HG03097 (cell line): Measurements from ENCODE around the gene PRR7.

Experiments used
- ATAC-seq: cut with Tn5 transposase; IDR thresholded peaks from one replicate; pipeline ENCODE4 v1.9.1; 2021; ENCODE audit not compliant: unreplicated experiment, low FRiP score

PRR7 gene

GRCh38 chr5:177495243-177496060 lies 48.8 kb downstream of the PRR7 start:
- ATAC-seq: no peak

GRCh38 chr5:177496070-177496726 lies 49.6 kb downstream of the PRR7 start:
- no peak for ATAC-seq

- no peak for ATAC-seq
Observed at GRCh38 chr5:177496727-177497291, 50.2 kb downstream of the PRR7 start.

GRCh38 chr5:177497292-177498012 lies 50.8 kb downstream of the PRR7 start, which contains the start of gene PDLIM7:
Gene PDLIM7 (minus strand): TSS chr5:177497604. CDS start chr5:177496512, 1,092 bp downstream.
- ATAC-seq: peak; percentile 64

- no peak for ATAC-seq
Observed at GRCh38 chr5:177498013-177498787, 51.6 kb downstream of the PRR7 start.

- no peak for ATAC-seq
Observed at GRCh38 chr5:177499842-177500241, 53.2 kb downstream of the PRR7 start.

- no peak for ATAC-seq
Observed at GRCh38 chr5:177500685-177501522, 54.3 kb downstream of the PRR7 start.

GRCh38 chr5:177501874-177502678 lies 55.5 kb downstream of the PRR7 start:
- no peak for ATAC-seq

- no peak for ATAC-seq
Observed at GRCh38 chr5:177502886-177503285, 56.3 kb downstream of the PRR7 start.

GRCh38 chr5:177503351-177504085 lies 56.9 kb downstream of the PRR7 start:
- ATAC-seq: no peak

- no peak for ATAC-seq
Observed at GRCh38 chr5:177504086-177505056, 57.8 kb downstream of the PRR7 start.

GRCh38 chr5:177505075-177505474 lies 58.5 kb downstream of the PRR7 start:
- ATAC-seq: no peak
